Hematopoietic multipotent progenitor cell treated with erythropoietin and hydrocortisone succinate and interleukin-3 and kit ligand, for 4 days (in vitro differentiated cells): Measurements from ENCODE around the gene MT1A.

Experiments
- DNase-seq: peaks from one replicate; pipeline ENCODE4 v3.0.0-alpha.2; 2015

Gene MT1A

GRCh38 chr16:56637814-56638750 is at the start of gene MT1A:
Gene MT1A (plus strand): TSS chr16:56638666. CDS start chr16:56638739, 73 bp downstream.
- DNase-seq, result peak; percentile 20

- DNase-seq, result no peak
Measured at GRCh38 chr16:56588781-56589140, 49.7 kb upstream of the MT1A start.

- DNase-seq, result peak; percentile 58
Measured at GRCh38 chr16:56589141-56590039, 49.1 kb upstream of the MT1A start, which contains the start of gene MT3. Gene MT3 (plus strand): TSS chr16:56589528. CDS start chr16:56589591, 63 bp downstream.

GRCh38 chr16:56591377-56592060 is 46.9 kb upstream of the MT1A start:
- DNase-seq, result peak; percentile 56

GRCh38 chr16:56593573-56594291 is 44.7 kb upstream of the MT1A start:
- DNase-seq, result no peak

GRCh38 chr16:56594292-56594619 is 44.2 kb upstream of the MT1A start:
- no peak for DNase-seq

- DNase-seq, result peak; percentile 79
Measured at GRCh38 chr16:56600398-56600999, 38.0 kb upstream of the MT1A start.

- no peak for DNase-seq
Measured at GRCh38 chr16:56601325-56601724, 37.1 kb upstream of the MT1A start.

GRCh38 chr16:56603589-56603988 is 34.9 kb upstream of the MT1A start:
- DNase-seq, result peak; percentile 75

- DNase-seq, result no peak
Measured at GRCh38 chr16:56604966-56605365, 33.5 kb upstream of the MT1A start.

GRCh38 chr16:56605475-56605874 is 33.0 kb upstream of the MT1A start:
- no peak for DNase-seq

GRCh38 chr16:56606071-56606475 is 32.4 kb upstream of the MT1A start:
- no peak for DNase-seq

- no peak for DNase-seq
Measured at GRCh38 chr16:56606476-56607108, 31.9 kb upstream of the MT1A start.

GRCh38 chr16:56607109-56607618 is 31.3 kb upstream of the MT1A start:
- no peak for DNase-seq

GRCh38 chr16:56607675-56608042 is 30.8 kb upstream of the MT1A start:
- peak; percentile 45 for DNase-seq

- DNase-seq, result peak; percentile 99
Measured at GRCh38 chr16:56608043-56608875, 30.2 kb upstream of the MT1A start, which contains the start of gene MT2A. Gene MT2A (plus strand): TSS chr16:56608584. CDS start chr16:56608656, 72 bp downstream.

- DNase-seq, result no peak
Measured at GRCh38 chr16:56608876-56609462, 29.5 kb upstream of the MT1A start.

- DNase-seq, result peak; percentile 95
Measured at GRCh38 chr16:56609463-56609921, 29.0 kb upstream of the MT1A start.

- peak; percentile 41 for DNase-seq
Measured at GRCh38 chr16:56610017-56610608, 28.4 kb upstream of the MT1A start.
